Measurements from ENCODE around the gene GPN3.
A peak's percentile ranks its signal among the peaks of the same experiment; 100 is the strongest.
"Not testable (repeated sequence)": the region's sequence is repeated elsewhere in the genome, so short reads cannot be mapped to it uniquely, and the experiment has no call there.

The GPN3 gene

DNA sequence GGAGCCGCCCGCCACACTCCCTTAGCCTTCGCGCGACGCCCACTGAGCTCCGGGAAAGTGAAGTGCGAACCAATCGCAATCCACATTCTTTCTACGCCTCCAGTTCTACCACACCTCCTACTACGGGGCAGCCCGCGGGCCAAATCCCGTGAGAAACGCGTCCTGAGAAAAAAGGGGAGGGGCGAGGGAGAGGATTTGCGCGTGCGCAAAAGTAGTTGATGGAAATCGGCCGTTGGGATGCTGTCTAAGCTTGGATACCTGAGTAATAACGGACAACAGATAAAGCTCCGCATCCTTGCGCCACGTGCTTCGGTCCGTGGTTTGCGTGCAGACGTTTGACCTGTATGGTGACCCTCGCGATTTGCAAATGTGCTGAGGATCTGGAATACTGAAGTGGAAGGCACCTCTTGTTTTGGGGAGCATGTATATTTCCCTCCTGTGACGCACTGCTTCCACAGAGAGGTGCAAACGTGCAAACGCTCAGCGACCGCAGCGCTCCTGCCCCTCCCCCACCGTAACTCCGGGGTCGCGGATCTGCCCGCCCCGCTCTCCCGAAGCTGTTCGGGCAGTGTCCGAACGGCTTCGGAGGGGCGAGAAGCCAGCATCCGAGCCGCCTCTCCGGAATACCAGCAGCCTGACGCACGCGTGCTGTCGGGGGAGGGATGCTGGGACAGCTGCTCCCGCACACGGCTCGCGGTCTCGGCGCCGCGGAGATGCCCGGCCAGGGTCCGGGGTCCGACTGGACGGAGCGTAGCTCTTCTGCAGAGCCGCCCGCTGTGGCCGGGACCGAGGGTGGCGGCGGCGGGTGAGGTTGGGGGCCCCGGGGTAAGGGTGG lies at the start of gene GPN3, which contains the start of gene FAM216A:
TSS of gene GPN3 (minus strand) at position 44 of the 835 bp plus-strand sequence. CDS start 54 bp downstream, outside the sequence.
TSS of gene FAM216A (plus strand) at position 632 of the 835 bp plus-strand sequence. CDS start at position 663, 31 bp downstream.
- peak; percentile 99 for DNase-seq

DNA sequence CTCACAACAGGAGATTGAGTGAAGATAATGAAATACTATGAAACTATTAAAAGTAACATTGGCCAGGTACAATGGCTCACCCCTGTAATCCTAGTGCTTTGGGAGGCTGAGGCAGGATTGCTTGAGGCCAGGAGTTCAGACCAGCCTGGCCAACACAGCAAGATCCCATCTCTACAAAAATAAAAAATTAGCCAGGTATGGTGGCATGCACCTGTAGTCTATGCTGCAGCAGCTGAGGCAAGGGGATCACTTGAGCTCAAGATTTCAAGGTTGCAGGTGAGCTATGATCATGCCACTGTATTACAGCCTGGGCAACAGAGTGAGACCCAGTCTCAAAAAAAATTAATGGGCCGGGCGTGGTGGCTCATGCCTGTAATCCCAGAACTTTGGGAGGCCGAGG lies 48.9 kb upstream of the GPN3 start:
- DNase-seq = no peak

GRCh38 chr12:110514363-110514762 lies 46.3 kb upstream of the GPN3 start:
- DNase-seq = no peak

DNA sequence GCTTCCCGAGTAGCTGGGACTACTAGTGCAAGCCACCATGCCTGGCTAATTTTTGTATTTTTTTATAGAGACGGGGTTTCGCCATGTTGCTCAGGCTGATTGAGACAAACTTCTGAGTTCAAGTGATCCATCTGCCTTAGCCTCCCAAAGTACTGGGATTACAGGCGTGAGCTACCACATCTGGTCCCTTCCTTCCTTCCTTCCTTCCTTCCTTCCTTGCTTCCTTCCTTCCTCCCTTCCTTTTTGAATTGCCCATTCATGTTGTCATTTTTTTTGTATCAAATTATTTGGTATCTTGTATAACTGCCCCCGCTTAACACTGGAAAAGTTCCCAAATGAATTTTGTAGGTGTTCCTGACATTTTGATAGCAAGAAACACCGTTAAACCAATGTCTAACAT lies 45.8 kb upstream of the GPN3 start:
- no peak for DNase-seq

- no peak for DNase-seq
These were observed 40.1 kb upstream of the GPN3 start for GRCh38 chr12:110508071-110508586.

- no peak for DNase-seq
These were observed 37.3 kb upstream of the GPN3 start for GRCh38 chr12:110505332-110505731.

GRCh38 chr12:110503432-110503831 lies 35.4 kb upstream of the GPN3 start:
- DNase-seq = no peak

DNA sequence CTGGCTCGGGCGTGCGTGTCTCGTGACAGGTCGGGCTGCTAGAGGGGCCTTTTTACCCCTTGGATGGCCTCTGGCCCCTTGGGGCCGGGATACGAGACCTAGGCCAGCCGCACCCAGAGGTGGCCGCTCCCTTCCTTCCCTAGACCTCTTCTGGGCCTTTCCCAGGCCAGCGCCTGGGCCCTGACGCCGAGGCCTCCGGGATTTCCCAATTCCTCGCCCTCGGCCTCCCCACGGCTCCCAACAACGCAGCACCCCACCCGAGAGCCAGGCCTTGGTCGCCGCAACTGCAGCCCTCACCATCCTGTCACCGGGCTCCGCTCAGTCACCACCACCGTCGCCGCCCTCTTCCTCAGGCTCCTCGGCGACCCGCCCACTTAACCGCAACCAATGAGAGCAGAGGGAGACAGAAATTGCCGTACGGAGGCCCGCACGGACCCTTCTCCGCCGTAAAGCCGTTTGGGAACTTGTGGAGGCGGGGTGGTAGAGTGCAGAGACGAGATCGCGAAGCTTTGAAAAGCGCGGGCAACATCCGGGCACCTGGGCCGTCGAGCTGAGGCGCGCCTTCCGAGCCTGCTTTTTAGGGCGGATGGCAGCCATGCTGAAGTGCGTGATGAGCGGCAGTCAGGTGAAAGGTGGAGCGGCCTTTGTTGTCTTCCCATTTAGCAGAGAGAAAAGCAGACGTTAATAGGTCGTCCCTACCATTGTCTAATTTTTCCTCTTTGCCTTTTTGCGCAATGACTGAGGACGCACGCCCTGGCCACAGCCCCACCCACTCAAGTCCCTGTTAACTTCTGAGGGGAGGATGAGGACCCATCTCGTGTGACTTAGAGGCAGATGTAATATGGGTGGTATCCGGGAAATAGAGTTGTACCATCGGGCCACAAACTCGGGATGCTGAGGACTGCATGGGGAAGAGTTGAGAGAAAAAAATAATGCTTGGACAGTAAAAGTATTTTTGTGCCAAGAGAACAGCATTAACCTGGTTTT lies 34.0 kb upstream of the GPN3 start, which contains the start of the genes RAD9B and VPS29:
TSS of gene RAD9B (plus strand) at position 580 of the 987 bp plus-strand sequence. CDS start at position 587, 7 bp downstream.
TSS of gene VPS29 (minus strand) at position 360 of the 987 bp plus-strand sequence. CDS start at position 300, 60 bp downstream.
- DNase-seq = peak; percentile 98

DNA sequence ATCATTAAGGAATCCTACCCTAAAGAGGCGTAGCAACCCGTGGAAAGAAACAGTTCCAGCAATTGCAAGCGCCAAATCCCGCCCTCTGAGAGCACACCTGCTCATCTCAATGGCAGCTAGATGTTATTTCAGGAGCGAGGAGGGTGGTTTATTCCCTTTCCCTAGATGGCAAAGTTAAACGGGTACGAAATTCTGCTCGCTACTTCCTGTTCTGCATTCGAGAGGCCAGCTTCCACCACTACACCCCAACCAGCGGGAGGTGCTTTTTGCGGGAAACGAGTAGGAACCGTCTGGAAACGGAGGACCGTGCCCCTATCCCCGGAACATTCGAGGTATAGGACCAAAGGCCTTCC lies 33.3 kb upstream of the GPN3 start:
- peak; percentile 25 for DNase-seq

GRCh38 chr12:110498984-110499706 lies 31.1 kb upstream of the GPN3 start:
- DNase-seq = peak; percentile 24

DNA sequence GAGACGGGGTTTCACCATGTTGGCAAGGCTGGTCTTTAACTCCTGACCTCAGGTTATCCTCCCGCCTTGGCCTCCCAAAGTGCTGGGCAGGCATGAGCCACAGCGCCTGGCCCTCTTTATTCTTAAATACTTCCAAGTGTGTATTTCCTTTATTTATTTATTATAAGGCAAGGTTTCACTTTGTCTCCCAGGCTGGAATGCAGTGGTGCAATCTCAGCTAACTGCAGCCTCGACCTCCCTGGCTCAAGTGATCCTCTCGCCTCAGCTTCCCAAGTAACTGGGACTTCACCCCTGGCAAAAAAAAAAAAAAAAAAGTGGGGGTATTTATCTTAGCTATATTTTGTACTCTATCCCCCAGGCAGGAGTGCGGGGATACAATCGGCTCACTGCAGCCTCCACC lies 7.4 kb upstream of the GPN3 start:
- DNase-seq = no peak

- DNase-seq = no peak
These were observed 227 bp downstream of the GPN3 start for GRCh38 chr12:110467847-110468213.

DNA sequence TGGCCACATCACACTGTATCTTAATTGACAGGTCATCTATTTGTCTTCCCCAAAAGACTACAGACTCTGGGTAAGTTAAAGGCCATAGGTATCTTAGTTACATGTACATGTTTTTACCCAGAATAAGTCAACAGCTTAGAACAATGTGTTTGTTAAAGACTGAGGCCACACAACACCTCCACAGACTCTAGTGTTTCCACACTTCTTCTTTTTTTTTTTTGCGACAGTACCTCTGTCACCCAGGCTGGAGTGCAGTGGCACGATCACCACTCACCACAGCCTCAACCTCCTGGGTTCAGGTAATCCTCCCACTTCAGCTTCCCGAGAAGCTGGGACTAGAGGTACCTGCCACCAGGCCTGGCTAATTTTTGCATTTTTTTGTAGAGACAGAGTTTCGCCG lies 1.3 kb downstream of the GPN3 start:
- no peak for DNase-seq

DNA sequence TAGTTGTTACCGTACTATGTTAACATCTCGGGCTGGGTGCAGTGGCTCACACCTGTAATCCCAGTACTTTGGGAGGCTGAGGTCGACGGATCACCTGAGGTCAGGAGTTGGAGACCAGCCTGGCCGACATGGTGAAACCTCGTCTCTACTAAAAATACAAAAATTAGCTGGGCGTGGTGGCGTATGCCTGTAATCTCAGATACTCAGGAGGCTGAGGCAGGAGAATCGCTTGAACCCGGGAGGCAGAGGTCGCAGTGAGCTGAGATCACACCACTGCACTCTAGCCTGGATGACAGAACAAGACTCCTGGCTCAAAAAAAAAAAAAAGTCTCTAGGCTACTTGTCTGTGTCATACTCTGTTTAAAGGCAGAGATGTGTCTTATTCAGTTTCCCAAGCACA lies 2.3 kb downstream of the GPN3 start:
- not testable (repeated sequence) for DNase-seq

GRCh38 chr12:110465024-110465423 lies 3.0 kb downstream of the GPN3 start:
- no peak for DNase-seq

DNA sequence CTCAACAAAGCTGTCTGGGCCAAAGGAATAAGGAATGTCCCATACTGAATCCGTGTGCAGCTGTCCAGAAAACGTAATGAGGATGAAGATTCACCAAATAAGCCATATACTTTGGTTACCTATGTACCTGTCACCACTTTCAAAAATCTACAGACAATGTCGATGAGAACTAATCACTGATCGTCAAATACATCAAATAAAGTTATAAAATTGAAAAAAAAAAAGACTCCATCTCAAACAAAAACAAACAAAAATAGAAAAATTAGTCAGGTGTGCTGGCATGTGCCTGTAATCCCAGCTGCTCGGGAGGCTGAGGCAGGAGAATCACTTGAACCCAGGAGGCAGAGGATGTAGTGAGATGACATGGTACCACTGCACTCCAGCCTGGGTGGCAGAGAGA lies 6.9 kb downstream of the GPN3 start:
- not testable (repeated sequence) for DNase-seq

DNA sequence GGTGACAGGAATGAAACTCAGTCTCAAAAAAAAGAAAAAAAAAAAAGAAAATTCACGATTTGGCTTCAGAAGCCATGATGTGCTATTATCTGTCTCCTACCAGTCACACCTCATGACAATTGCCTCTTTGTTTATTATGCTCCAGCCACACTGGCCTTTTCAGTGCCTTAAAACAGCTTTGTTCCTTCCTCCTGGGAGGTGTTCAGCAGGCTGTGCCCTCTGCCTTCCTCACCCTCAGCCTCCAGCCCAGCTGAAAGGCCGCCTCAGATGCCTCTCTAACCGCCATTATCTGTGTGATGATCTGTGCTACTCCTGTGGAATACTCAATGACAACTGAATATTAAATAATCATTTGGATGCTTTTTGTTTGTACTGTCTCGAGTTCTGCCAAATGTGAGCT lies 9.3 kb downstream of the GPN3 start:
- no peak for DNase-seq

DNA sequence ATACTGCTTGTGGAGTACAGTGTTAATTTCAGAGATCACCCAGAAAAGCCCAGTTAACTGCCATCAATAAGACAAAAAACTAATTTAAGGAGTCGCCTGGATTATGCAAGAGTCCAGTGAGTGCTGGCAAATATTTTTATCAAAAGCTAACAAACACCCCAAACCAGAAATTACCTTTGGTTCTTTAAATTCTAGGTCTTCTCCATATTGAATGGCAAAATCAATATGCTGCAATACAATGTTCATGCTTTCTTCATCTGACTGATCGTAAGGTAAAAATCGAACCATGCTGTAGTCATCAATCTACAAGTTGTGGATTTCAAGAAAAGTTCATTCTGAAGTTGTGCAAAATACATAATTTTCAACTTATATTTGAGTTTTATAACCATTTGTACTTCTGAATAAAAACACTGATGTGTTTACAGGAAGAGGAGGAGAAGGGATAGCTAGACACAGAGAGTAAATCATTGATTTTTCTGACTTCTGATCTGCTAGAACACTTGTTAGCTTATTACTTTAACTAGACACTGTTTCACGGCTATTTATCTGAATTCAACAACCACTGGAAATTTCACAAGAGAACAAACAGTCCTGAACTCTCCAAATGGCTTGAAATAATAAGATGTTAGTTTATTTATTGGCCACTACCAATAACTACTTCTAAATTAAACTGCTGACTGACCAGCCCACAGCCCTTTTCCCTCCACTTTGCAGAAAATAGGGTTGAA lies 14.3 kb downstream of the GPN3 start:
- no peak for DNase-seq

DNA sequence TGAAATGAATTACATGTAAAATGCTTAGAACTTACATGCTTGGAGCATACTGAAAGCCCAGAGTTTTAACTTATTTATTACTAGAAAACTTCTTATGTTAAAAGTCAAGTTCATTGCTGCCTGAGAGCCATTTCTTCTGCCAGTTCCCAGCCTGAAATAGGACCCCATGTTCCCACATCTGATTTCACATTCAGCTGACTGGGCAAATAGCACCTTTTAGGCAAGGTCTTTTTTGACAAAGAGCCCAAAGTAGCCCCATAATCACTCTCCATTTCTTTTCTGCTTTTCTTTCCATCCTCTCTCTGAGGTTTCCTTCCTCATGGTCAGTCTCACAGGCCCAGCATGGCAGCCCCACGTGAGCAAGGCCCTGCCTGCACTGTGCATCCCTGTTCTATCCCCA lies 16.8 kb downstream of the GPN3 start:
- no peak for DNase-seq

DNA sequence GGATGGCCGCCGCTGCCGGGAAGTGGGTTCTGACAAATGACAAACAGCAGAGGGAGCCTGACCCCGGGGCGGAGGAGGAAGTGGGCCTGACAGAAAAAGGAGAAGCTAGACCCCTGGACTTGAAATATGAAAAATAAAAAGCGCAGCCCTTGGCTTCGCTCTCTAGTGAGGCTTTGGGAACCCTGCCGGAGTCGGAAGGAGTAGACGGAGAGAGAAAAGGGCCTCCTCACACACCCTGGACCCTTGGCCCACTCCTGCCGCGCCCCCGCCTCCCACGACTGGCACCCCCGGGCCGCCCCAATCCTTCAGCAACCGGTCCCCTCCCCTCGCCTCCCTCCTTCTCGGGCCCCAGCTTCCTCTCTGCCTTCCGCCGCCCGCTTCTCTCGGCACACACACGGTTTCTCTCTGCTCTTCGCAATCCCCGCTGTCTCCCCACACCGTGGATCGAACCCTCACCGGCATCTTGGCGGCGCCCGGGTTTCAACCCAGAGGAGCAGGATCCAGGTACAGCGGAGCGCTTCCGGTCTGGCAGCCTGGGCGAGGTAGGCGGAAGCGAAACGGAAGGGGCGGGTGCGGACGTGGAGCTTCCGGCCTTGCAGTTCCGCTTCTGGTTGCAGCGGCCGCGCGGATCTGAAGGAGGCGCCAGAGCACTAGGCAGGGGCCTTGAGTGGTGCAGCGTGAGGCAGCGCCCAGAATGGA lies 18.1 kb downstream of the GPN3 start, which contains the start of gene ARPC3:
TSS of gene ARPC3 (minus strand) at position 539 of the 699 bp plus-strand sequence. CDS start at position 462, 77 bp downstream.
- peak; percentile 94 for DNase-seq

- no peak for DNase-seq
These were observed 23.6 kb downstream of the GPN3 start for GRCh38 chr12:110444455-110444854.
